GM18502 (cell line): ENCODE results near the gene NCKAP5L.

Source experiments
- ATAC-seq: cut with Tn5 transposase; IDR thresholded peaks from one replicate; pipeline ENCODE4 v1.9.1; 2021; ENCODE audit warnings: mild to moderate bottlenecking; ENCODE audit not compliant: unreplicated experiment, poor library complexity

Gene NCKAP5L

DNA sequence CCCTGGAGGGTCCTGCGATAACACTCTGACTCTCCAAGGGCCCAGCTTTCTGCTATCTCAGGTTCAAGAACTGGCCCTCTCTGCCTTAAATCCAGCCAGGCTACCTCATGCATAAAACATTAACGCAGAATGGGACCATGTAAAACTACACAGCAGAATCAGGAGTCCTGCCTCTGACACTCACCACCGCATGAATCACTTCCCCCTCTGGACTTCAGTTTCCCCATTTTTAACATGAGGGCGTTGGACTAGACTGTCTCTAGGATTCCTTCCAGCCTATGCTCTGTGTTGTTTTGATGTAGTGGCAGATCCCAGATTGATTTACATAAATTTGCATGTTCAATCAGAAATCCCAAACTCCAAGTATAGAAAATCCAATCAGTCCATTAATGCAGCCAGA is 3.3 kb downstream of the NCKAP5L start:
- no peak for ATAC-seq

- ATAC-seq = no peak
Measured at GRCh38 chr12:49824416-49824815, 3.8 kb downstream of the NCKAP5L start.

DNA sequence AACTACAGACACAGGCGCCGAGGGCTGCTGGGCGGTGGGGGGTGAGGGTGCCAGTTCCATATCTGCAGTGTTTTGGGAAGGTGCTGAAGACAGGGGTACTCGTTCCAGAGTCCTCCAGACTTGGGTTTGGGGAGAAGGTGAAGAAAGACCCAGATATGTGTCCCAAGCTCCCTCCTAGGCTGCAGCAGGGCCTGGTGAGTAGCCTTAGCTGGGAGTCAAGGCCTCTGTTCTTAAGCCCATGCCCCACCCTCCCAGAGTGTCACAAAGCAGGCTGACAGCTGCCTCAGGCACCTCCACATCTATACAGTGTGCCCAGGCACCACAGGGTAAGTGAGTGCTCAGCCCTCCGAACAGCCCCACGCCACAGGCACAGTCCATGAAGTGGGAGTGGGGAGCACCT is 4.3 kb downstream of the NCKAP5L start:
- ATAC-seq = no peak

GRCh38 chr12:49823350-49823749 is 4.9 kb downstream of the NCKAP5L start:
- ATAC-seq = no peak

DNA sequence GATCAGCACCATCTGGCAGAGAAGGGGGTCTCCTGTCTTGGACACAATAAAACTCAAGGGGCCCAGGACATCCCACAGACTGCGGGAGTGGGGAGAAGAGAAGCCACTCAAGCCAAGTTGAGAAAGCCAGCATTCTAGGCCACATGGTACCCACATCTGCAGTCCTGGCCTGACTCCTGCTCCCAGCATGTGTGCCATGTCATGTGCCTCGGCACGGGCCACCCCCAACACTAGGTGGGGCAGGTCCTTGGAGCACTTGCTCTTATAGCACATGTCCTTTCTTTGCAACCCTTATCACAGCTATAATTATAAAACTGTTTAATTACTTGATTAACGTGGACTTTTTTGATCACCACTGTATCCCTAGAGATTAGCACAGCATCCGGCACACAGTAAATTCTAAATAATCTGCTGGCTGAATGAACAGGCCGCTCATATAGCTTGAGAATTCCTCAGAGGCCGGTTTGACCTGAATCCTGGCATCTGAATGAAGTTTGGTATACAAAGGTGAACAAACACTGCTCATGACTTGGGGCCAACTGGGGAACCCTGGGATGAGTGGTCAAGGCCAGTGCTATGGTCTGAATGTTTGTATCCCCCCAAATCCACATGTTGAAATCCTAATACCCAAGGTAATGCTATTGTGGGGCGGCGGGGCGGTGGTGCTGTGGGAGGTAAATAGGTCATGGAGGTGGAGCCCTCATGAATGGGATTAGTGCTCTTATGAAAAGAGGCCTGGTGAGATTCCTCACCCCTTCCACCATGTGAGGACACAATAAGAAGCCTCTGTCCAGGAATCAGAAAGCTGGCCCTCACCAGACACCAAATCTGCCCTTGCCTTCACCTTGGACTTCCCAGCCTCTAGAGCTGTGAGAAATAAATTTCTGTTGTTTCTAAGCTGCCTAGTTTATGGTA is 6.6 kb downstream of the NCKAP5L start:
- ATAC-seq = no peak

DNA sequence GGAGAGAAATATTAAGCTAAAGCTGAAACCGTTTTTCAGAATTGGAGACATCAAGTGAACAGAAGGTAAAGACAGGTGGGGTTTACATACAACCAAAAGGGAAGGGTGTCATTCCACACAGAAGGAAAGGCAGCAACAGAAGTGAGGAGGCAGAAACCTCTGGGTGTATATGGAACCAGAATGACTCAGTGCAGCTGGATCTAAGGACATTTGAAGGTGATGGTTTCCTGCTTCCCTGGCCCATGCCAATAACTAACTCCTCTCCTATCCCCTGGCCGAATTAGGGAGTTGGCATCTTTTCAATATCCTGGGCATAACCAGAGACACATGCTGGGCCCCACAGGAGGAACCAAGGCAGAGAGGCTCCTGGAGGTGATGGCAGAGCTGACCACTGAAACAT is 8.4 kb downstream of the NCKAP5L start:
- ATAC-seq = no peak

DNA sequence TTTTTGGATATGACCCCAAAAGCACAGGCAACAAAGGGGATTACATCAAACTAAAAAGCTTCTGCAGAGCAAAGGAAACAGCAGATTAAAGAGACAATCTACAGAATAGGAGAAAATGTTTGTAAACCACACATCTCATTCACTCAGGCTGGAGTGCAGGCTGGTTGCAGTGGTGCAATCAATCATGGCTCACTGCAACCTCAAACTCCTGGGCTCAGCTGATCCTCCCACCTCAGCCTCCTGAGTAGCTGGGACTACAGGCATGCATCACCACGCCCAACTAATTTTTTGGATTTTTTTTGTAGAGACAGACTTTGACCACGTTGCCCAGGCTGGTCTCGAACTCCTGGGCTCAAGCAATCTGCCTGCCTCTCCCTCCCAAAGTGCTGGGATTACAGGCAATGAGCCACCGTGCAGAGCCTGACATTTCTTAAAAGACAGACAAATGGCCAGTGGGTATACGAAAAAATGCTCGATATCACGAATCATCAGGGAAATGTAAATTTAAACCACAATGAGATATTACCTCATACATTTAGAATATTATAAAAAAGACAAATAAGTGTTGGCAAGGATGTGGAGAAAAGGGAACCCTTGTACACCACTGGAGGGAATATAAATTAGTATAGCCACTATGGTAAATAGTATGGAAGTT is 9.8 kb downstream of the NCKAP5L start:
- no peak for ATAC-seq

DNA sequence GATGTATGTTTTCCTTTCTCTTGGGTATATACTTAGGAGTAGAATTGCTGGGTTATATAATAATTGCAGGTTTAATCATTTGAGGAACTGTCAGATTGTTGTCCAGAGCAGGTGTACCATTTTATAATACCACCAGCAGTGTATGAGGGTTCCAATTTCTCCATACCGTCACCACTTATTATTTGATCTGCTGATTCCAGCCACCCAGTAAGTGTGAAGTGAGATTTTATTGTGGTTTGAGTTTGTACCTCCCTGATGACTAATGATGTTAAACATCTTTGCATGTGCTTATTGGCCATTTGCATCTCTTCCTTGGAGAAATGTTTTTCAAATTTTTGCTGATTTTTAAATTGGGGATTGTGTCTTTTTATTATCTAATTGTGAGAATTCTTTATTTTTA is 15.1 kb downstream of the NCKAP5L start:
- ATAC-seq = no peak

- no peak for ATAC-seq
Measured at GRCh38 chr12:49811961-49812401, 16.2 kb downstream of the NCKAP5L start.

DNA sequence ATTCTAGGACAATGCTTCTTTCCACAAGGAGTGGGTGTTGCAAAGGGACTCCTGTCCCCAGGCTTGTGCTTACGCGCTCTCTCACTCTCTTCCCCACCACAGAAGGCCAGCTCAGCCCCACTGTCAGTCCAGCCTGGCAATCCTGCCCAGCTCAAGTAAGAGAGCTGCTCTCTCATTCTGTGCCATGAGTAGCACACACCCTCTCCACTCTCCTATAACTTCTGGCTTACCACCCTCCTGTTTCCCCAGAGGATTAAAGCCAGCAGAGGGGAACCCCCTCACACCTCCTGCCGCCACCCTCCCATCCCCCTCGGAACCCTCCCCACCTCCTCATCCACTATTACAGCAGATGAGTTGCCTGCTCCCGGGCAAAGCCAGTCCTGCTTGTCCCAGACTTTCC is 17.1 kb downstream of the NCKAP5L start:
- no peak for ATAC-seq

DNA sequence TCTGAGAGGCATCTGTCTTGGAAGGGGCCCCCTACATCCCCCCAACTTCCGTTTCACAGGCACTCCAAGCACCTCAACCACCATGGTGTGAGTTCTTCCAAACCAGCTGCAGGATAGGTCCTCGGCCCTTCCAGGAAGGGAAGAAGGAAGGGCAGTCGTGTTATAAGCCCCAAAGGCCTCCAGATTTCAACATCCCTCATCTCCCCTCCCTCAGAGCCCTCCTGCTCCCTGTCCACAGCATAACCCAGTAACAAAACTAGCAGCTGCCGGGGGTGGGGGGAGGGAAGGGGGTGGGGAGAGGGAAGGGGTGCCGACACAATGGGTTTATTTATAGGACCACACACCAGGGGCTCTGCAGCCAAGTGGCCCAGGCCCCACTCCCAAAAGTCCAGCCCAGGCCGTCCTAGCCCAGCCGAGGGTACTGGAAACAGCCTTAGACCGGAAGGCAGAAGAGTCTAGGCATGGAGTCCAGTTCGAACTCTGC is 18.3 kb downstream of the NCKAP5L start:
- ATAC-seq = no peak

DNA sequence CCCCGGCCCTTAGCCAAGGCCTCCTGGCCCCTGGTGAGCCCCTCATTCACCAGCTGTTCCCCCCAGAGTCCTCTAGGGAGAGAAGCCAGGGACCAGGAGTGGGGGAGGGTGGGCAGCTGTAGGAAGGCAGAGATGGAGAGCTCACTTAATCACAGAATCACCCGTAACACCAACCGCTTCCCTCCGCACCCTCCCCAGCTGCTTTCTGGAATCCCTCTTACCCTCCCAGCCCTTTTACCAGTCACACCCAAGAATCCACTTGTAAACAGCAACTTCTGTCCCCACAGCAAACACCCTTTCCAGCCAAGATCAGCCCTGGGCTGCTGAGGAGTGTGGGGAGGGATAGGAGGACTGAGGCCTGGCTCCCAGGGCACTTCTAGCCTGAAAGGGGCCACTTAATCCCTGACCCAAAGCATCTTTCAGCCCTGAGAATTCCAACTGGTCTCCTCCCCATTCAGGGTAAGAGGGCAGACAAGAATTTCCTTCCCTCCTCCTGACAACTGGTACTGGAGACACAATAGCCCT is 18.8 kb downstream of the NCKAP5L start:
- ATAC-seq = no peak

- ATAC-seq = no peak
Measured at GRCh38 chr12:49808686-49809380, 19.4 kb downstream of the NCKAP5L start.

- no peak for ATAC-seq
Measured at GRCh38 chr12:49807991-49808580, 20.1 kb downstream of the NCKAP5L start.

DNA sequence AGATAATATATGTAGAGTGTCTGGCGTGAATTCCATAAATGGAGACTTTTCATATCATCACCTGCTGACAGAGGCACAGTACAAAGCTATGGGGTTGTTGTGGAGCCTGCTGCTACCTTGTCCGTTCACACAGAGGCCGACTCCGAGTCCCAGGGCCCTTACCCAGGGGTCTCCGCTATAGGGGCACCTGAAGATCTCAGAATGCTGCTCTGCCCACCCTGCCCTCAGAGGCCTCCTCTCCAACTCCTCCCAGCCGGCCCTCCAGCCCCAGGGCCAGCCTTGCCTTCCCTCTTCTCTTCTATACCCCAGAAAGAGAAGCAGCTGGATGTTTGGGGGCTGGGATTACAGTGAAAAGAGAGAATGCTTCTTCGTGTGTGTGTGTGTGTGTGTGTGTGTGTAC is 21.3 kb downstream of the NCKAP5L start:
- ATAC-seq = no peak

GRCh38 chr12:49806321-49806813 is 21.8 kb downstream of the NCKAP5L start:
- no peak for ATAC-seq

DNA sequence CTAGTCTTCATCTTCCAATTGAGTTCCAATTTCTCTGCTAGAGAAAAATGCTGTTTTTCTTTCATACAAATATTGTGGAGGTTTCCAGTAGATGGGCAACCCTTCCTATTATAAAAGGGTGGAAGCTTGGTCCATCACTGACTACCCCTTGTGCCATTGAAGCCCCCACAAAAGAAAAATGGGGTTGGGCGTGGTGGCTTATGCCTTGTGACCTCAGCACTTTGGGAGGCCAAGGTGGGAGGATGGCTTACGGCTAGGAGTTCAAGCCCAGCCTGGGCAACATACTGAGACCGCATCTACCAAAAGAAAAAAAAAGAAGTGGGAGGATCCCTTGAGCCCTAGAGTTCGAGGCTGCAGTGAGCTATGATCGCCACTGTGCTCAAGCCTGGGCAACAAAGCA is 22.8 kb downstream of the NCKAP5L start:
- no peak for ATAC-seq

DNA sequence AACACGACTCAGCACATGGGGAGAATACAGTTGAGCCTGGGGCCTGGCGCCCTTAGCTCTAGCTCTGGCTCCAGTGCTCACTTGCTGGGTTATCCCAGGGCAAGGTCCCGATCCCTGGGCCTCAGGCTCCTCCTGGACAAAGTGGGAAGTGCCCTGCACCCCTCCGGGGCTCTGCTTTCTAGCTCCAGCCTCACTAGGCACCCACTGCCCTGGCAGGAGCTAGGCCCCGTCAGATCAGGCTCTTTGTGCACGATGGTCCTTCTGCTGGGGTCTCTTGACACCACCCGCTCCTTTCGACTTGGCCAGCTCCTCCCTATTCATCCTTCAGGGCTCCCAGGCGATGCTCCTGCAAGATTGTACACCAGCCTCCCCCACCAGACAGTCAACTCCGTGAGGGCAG is 23.4 kb downstream of the NCKAP5L start:
- ATAC-seq = no peak

DNA sequence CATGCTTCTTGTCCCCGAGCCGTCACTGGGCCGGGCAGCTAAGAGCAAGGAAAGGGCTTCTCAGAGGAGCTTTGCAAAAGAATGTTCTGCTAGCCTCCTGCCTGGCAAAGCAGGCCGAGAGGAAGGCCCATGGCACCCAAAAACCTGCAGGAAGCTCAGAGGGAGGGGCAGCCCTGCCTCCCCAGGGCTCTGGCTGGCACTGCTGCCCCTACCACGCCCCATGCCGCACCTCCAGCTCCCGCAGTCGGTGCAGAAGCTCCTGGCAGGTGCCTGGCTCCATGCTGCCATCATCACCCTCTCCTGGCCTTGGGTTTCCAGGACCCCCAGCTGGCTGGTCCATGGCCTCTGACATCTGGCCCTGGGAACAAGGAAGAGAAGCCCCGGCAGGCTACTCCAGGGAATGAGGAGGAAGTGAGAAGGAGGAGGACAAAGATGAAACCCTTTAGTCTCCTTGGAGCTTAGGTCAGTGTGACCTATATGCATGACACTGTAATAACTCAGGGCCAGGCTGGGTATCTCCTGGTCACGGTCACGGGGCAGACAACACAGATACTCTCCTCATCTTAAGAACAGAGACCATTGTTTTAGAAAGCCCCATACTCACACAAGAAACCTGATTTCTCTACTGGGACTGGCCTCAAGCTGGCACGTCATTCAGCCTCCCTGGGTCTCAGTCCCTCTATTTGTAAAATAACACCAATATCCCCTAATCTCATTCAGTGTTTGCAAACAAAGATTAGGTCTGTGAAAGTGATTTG is 24.3 kb downstream of the NCKAP5L start:
- no peak for ATAC-seq
